HG02970 (cell line): ENCODE measurements around the gene SRD5A1.

ENCODE experiments used
- ATAC-seq: cut with Tn5 transposase; IDR thresholded peaks from one replicate; pipeline ENCODE4 v1.9.1; 2021; ENCODE audit warnings: mild to moderate bottlenecking, moderate library complexity, moderate number of reproducible peaks; ENCODE audit not compliant: unreplicated experiment, low FRiP score

The SRD5A1 gene

DNA sequence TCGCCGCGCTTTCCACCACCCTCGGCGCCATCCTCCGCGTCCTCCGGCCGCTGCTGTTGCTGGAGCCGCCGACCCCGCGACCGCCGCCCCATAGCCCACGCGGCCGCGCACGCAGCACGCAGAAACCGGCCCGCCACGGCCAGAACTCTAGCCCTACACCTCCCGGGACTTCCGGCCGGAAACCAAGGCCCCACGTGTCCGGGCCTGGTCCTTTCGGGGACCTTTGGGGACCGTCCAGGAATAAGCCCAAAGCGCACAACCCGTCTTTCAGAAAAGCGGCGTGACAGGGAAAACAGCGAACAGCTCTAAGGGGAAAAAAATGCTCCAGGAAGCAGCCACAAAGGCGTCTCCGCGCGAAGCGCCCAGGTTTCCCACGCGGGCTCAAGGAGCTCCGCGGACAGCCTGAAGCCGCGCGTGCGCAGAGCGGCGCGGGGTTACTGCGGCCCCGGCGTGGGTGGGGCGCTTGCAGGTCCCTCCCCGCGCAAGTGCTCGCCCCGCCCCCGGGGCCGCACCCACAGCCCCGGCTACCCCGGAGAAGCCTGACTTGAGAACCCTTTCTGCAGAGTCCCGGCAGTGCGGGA lies at the start of gene SRD5A1, which contains the start of gene NSUN2:
Gene SRD5A1, plus strand, starts transcription at position 553 of the 581 bp plus-strand sequence. CDS start 137 bp downstream, outside the sequence.
Gene NSUN2, minus strand, starts transcription at position 157 of the 581 bp plus-strand sequence. Its CDS starts 65 bp downstream, at position 92.
- peak; percentile 90 for ATAC-seq

- ATAC-seq = no peak
These were observed 49.1 kb upstream of the SRD5A1 start for GRCh38 chr5:6584101-6584645.

DNA sequence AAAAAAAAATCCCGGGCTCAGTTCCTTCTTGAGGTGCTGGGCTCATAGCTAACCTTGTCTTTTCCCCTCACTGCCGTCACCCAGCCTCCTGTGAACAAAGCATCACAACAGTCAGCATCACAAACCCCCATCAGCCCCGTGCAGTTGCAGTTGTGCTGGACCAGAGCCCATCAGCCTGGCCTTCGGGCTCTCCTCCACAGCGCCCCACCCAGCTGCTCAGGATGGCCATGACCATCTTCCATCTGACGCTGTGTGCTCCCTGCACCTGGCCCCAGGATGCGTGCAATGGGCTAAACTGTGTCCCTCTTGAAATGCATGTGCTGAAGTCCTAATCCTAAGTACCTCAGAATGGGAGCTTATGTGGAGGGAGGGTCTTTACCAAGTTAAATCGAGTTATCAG lies 48.5 kb upstream of the SRD5A1 start:
- ATAC-seq = no peak

DNA sequence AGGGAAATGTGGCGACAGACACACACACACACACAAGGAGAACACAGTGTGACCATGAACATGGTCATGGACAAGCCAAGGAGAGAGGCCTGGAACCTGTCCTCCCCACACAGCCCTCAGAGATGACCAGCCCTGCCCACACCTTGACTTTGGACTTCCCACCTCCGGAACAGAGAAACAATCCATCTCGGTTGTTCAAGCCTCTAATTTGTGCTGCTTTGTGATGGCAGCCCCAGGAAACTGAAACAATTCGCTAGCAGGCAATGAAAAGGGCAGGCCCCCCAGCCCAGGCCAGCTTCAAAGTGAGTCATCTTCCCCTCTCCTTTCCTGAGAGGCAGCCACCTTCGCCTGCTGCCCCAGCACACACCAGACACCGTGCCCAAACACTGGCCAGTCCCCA lies 48.1 kb upstream of the SRD5A1 start:
- no peak for ATAC-seq

DNA sequence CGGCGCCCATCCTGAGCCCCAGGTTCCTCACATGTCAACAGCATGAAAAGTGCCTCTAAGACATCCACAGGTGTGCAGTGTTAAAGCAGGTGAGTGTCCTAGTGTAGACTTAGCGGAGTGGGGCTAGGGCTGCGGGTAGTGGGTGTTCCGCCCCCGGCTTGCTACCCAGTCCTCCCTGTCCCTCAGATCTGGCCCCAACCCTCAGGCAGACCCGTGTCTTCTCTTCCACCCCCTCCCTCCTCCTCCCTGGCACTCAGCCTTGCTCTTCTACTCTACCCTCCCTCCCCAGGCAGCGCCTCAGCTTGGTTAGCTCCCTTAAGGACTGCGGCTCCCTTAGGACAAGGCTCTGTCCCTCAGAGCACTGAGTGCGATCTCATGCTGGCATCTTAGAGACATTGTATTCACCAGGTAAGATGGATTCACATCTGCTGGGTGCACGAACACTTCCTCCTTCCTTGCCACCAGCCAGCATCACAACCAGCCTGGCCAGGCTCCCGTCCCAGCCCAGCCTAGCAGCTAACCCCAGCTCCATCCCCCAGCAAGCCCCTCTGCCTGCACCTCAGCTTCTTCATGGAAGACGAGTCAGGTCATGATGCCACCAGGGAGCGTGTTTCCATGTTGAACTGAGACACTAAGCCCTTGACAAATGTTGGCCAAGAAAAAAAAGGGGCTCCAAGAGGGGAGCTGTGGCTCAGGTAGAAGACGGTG lies 47.1 kb upstream of the SRD5A1 start:
- ATAC-seq = no peak

- no peak for ATAC-seq
These were observed 46.6 kb upstream of the SRD5A1 start for GRCh38 chr5:6586647-6587042.

GRCh38 chr5:6587171-6587570 lies 46.1 kb upstream of the SRD5A1 start:
- ATAC-seq = no peak

DNA sequence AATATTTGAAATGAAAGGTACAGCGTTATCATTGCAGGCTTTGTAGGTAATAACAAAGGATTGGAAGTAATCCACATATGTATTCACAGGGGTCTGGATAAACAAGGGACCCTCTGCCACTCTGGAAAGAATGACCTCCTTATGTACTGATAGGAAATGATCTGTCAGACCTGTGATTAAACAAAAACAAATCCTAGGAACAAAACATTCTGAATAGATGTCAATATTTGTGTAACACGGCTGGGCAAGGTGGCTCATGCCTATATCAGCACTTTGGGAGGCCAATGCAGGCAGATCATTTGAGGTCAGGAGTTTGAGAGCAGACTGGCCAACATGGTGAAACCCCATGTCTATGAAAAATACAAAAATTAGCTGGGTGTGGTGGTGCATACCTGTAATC lies 42.7 kb upstream of the SRD5A1 start:
- ATAC-seq = no peak

- no peak for ATAC-seq
These were observed 41.5 kb upstream of the SRD5A1 start for GRCh38 chr5:6591671-6592288.

- ATAC-seq = no peak
These were observed 40.6 kb upstream of the SRD5A1 start for GRCh38 chr5:6592601-6593000.

- ATAC-seq = no peak
These were observed 39.9 kb upstream of the SRD5A1 start for GRCh38 chr5:6593148-6594016.

GRCh38 chr5:6594066-6594465 lies 39.2 kb upstream of the SRD5A1 start:
- no peak for ATAC-seq

DNA sequence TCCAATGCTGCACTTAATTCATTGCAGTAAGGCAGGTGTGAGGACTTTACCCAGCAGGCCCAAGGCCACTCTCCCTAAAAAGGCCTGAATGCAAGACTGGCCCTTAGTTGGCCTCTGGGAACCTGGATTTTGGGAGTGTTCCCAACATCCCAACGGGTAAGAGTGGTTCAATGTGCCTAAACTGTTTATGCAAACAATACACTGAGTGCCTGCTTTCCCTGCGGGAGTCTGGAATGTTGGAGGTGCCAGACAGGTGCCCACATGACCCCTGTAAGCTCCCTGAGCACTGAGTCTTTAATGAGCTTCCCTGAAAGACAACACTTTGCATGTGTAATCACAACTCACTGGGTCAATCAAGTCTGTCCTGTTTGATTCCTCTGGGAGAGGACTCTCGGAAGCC lies 37.8 kb upstream of the SRD5A1 start:
- no peak for ATAC-seq

DNA sequence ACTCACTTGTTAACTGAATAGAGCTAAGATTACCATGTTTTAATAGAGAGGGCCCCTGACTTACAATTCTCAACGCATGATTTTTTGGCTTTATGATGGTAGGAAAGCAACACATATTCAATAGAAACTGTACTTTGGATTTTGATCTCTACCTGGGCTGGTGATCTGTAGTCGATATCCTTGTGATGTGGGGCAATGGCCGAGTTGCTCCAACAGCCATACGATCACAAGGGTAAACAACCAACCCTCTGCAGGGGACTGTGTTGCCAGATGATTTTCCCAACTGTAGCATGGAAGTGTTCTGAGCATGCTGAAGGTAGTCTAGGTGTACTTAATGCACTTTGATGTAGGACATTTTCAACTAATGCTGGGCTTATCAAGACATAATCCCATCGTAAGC lies 36.9 kb upstream of the SRD5A1 start:
- no peak for ATAC-seq

GRCh38 chr5:6597557-6597956 lies 35.7 kb upstream of the SRD5A1 start:
- no peak for ATAC-seq

DNA sequence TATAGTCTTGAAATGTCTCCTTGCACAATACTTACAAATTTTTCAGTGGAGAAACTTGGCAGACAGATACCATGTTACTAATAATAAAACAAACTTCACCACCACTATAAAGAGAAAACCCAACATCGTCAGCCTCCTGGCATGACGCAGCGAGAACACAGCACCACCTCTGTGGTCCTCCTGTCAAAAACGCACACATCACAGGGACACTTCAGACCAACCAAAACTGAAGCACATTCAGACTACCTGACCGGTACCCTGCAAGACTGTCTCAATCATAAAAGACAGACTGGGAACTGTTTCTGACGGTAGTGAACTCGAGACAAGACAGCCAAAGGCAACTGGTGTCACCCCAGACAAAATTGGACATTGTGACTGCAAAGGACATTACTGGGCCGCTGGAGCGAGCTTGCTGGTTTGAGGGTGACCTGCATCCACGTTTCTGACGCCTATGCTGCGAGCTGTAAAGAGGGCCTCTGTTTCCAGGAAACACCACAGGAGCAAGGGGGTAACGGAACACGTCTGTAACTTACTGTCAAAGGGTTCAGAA lies 34.8 kb upstream of the SRD5A1 start:
- ATAC-seq = no peak

DNA sequence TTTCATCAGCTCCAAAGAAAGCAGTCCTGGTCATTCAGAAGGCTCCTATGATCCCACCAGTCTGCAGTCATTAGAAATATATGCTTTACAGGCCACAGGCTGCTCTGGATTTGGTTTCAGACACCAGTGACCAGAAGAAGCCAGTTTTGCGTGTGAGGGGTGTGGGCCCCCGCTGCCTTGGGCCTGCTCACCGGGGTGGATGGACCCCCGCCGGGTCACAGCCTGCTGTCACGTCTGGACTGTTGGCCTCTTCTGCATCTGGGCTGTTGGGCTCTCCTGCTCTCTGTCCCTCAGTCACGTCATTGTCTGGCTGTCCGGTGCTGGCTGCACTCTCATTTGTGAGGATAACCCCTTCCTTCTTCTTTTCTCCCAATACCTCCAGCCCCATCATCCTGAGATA lies 33.5 kb upstream of the SRD5A1 start:
- ATAC-seq = no peak

- ATAC-seq = no peak
These were observed 32.0 kb upstream of the SRD5A1 start for GRCh38 chr5:6601271-6601670.

DNA sequence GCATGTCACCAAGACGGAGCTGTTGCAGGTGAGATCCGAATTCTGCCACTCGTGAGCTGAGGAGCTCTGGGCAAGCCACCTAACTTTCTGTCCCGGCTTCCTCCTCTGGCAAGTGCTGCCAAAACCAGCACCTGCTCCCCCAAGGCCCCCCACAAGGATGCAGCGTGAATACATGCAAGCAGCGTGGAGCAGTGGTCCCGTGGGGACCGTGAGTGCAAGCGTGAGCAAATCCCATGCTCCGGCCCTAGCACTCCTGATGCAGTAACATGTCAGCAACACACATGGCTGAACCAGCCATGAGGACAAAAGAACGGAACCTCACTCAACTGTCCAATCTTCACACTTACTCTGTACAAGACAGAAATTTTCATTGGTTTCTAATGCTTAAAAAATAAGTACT lies 31.4 kb upstream of the SRD5A1 start:
- ATAC-seq = no peak

DNA sequence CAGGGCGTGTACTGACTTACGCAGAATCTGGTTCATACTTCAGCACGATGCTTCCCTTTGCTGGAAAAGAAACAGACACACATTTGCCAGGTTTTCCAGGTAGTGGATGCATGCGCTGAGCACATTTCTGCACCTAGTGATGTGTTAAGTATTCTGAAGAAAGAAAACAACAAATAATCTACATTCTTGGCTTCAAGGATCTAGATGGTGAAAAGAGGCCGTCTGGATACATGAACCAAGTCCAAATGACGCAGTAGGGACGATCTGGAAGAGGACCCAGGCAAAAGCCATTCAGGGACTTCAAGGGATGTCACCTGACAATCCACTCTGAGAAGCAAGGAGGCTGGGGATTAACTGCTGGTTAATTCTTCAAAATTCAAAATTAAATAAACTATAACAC lies 30.8 kb upstream of the SRD5A1 start:
- no peak for ATAC-seq
